DMS79 treated with DMSO at 0.1 percent for 48 hours (cell line): ENCODE data around the gene LGALS9C.
"Not testable (repeated sequence)": the region's sequence is repeated elsewhere in the genome, so short reads cannot be mapped to it uniquely, and the experiment has no call there.

Experiments
- DNase-seq: peaks from one replicate; lab custom pipeline; 2025; lab: John Stamatoyannopoulos, UW

LGALS9C gene

GRCh38 chr17:18478977-18479595 is 2.5 kb downstream of the LGALS9C start:
- not testable (repeated sequence) for DNase-seq

GRCh38 chr17:18481775-18482174 is 5.2 kb downstream of the LGALS9C start:
- DNase-seq: not testable (repeated sequence)

- DNase-seq: not testable (repeated sequence)
These were observed 9.4 kb downstream of the LGALS9C start for GRCh38 chr17:18485936-18486464.

GRCh38 chr17:18487633-18488032 is 11.0 kb downstream of the LGALS9C start:
- DNase-seq: not testable (repeated sequence)

GRCh38 chr17:18488622-18489021 is 12.0 kb downstream of the LGALS9C start:
- DNase-seq: not testable (repeated sequence)

GRCh38 chr17:18490016-18490415 is 13.4 kb downstream of the LGALS9C start:
- DNase-seq: not testable (repeated sequence)

- DNase-seq: not testable (repeated sequence)
These were observed 16.3 kb downstream of the LGALS9C start for GRCh38 chr17:18492712-18493480.

GRCh38 chr17:18494250-18494768 is 17.7 kb downstream of the LGALS9C start:
- not testable (repeated sequence) for DNase-seq

GRCh38 chr17:18497044-18497443 is 20.5 kb downstream of the LGALS9C start:
- DNase-seq: not testable (repeated sequence)

- not testable (repeated sequence) for DNase-seq
These were observed 22.5 kb downstream of the LGALS9C start for GRCh38 chr17:18499100-18499499.

GRCh38 chr17:18499756-18500155 is 23.2 kb downstream of the LGALS9C start:
- not testable (repeated sequence) for DNase-seq

GRCh38 chr17:18500281-18500680 is 23.7 kb downstream of the LGALS9C start:
- DNase-seq: not testable (repeated sequence)

- not testable (repeated sequence) for DNase-seq
These were observed 24.2 kb downstream of the LGALS9C start for GRCh38 chr17:18500816-18501215.

- not testable (repeated sequence) for DNase-seq
These were observed 26.6 kb downstream of the LGALS9C start for GRCh38 chr17:18503221-18503620.

- not testable (repeated sequence) for DNase-seq
These were observed 31.1 kb downstream of the LGALS9C start for GRCh38 chr17:18507729-18508128.

GRCh38 chr17:18508667-18509066 is 32.1 kb downstream of the LGALS9C start:
- DNase-seq: not testable (repeated sequence)

- not testable (repeated sequence) for DNase-seq
These were observed 44.5 kb downstream of the LGALS9C start for GRCh38 chr17:18521100-18521499.

- DNase-seq: not testable (repeated sequence)
These were observed 48.4 kb downstream of the LGALS9C start for GRCh38 chr17:18525015-18525414.

GRCh38 chr17:18526168-18526800 is 49.7 kb downstream of the LGALS9C start:
- DNase-seq: not testable (repeated sequence)

- DNase-seq: not testable (repeated sequence)
These were observed 50.8 kb downstream of the LGALS9C start for GRCh38 chr17:18527354-18527753.

- not testable (repeated sequence) for DNase-seq
These were observed 51.8 kb downstream of the LGALS9C start for GRCh38 chr17:18528435-18528834.

- not testable (repeated sequence) for DNase-seq
These were observed 52.4 kb downstream of the LGALS9C start for GRCh38 chr17:18528899-18529500.
